SU-DHL-6 (cell line): ENCODE measurements around the gene ZNHIT1.

Source experiments
- EZH2phosphoT487 ChIP-seq: fragments of 200-600 bp; sonication (generic), shearing (Covaris generic); conservative IDR thresholded peaks from 2 replicates; pipeline ENCODE4 v1.6.1; 2018; ENCODE audit warnings: mild to moderate bottlenecking, antibody characterized with exemption, low read length, moderate library complexity, mixed read lengths
- TF ChIP-seq, protein P1 (sequence below): fragments of 200-600 bp; sonication (generic); IDR thresholded peaks from one replicate; pipeline ENCODE4 v1.5.1; 2017; ENCODE audit warnings: antibody characterized with exemption, mild to moderate bottlenecking, low read length, moderate library complexity; ENCODE audit not compliant: insufficient read depth, poor library complexity, severe bottlenecking

- TF ChIP-seq, protein P1, sequence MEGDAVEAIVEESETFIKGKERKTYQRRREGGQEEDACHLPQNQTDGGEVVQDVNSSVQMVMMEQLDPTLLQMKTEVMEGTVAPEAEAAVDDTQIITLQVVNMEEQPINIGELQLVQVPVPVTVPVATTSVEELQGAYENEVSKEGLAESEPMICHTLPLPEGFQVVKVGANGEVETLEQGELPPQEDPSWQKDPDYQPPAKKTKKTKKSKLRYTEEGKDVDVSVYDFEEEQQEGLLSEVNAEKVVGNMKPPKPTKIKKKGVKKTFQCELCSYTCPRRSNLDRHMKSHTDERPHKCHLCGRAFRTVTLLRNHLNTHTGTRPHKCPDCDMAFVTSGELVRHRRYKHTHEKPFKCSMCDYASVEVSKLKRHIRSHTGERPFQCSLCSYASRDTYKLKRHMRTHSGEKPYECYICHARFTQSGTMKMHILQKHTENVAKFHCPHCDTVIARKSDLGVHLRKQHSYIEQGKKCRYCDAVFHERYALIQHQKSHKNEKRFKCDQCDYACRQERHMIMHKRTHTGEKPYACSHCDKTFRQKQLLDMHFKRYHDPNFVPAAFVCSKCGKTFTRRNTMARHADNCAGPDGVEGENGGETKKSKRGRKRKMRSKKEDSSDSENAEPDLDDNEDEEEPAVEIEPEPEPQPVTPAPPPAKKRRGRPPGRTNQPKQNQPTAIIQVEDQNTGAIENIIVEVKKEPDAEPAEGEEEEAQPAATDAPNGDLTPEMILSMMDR: no peak
- no peak for TF ChIP-seq EZH2phosphoT487
These were observed 18.4 kb downstream of the ZNHIT1 start for GRCh38 chr7:101236292-101236835.
